Measurements from ENCODE around the gene COMMD9.

COMMD9 gene

GRCh38 chr11:36257351-36257750, 31.9 kb downstream of the COMMD9 start:
- no peak for DNase-seq (ENCODE audit: low read depth, low spot score)

- DNase-seq (ENCODE audit: low read depth, low spot score): no peak
Observed at GRCh38 chr11:36254713-36255112, 34.5 kb downstream of the COMMD9 start.

GRCh38 chr11:36253238-36253637, 36.0 kb downstream of the COMMD9 start:
- DNase-seq (ENCODE audit: low read depth, low spot score): no peak

GRCh38 chr11:36251823-36252222, 37.4 kb downstream of the COMMD9 start:
- DNase-seq (ENCODE audit: low read depth, low spot score): no peak

GRCh38 chr11:36249246-36249645, 40.0 kb downstream of the COMMD9 start:
- DNase-seq (ENCODE audit: low read depth, low spot score): no peak

GRCh38 chr11:36248436-36248835, 40.8 kb downstream of the COMMD9 start:
- no peak for DNase-seq (ENCODE audit: low read depth, low spot score)

GRCh38 chr11:36247493-36247892, 41.7 kb downstream of the COMMD9 start:
- no peak for DNase-seq (ENCODE audit: low read depth, low spot score)

- DNase-seq (ENCODE audit: low read depth, low spot score): no peak
Observed at GRCh38 chr11:36243641-36244040, 45.6 kb downstream of the COMMD9 start.

- no peak for DNase-seq (ENCODE audit: low read depth, low spot score)
Observed at GRCh38 chr11:36241497-36241896, 47.7 kb downstream of the COMMD9 start.

GRCh38 chr11:36240801-36241200, 48.4 kb downstream of the COMMD9 start:
- no peak for DNase-seq (ENCODE audit: low read depth, low spot score)

GRCh38 chr11:36240173-36240572, 49.1 kb downstream of the COMMD9 start:
- DNase-seq (ENCODE audit: low read depth, low spot score): no peak

- no peak for DNase-seq (ENCODE audit: low read depth, low spot score)
Observed at GRCh38 chr11:36239636-36240035, 49.6 kb downstream of the COMMD9 start.

GRCh38 chr11:36238881-36239280, 50.3 kb downstream of the COMMD9 start:
- DNase-seq (ENCODE audit: low read depth, low spot score): no peak

GRCh38 chr11:36238036-36238631, 51.1 kb downstream of the COMMD9 start:
- DNase-seq (ENCODE audit: low read depth, low spot score): no peak

- DNase-seq (ENCODE audit: low read depth, low spot score): no peak
Observed at GRCh38 chr11:36237391-36237790, 51.8 kb downstream of the COMMD9 start.

- DNase-seq (ENCODE audit: low read depth, low spot score): no peak
Observed at GRCh38 chr11:36235750-36236149, 53.5 kb downstream of the COMMD9 start.

- DNase-seq (ENCODE audit: low read depth, low spot score): no peak
Observed at GRCh38 chr11:36234825-36235224, 54.4 kb downstream of the COMMD9 start.

- no peak for DNase-seq (ENCODE audit: low read depth, low spot score)
Observed at GRCh38 chr11:36233204-36233603, 56.0 kb downstream of the COMMD9 start.

GRCh38 chr11:36230779-36231699, 58.2 kb downstream of the COMMD9 start:
- no peak for DNase-seq (ENCODE audit: low read depth, low spot score)

GRCh38 chr11:36229091-36229705, 60.0 kb downstream of the COMMD9 start:
- DNase-seq (ENCODE audit: low read depth, low spot score): no peak

GRCh38 chr11:36228689-36229088, 60.5 kb downstream of the COMMD9 start:
- no peak for DNase-seq (ENCODE audit: low read depth, low spot score)

GRCh38 chr11:36227044-36227443, 62.2 kb downstream of the COMMD9 start:
- DNase-seq (ENCODE audit: low read depth, low spot score): no peak

Data from activated CD4-positive, CD25-positive, alpha-beta regulatory T cell treated with anti-CD3 and anti-CD28 coated beads, Interleukin-2, amount 50 U/mL, for 16 hours (primary cell).